HG03159 (cell line): Measurements from ENCODE around the gene EHBP1L1.

Source experiments
- ATAC-seq: cut with Tn5 transposase; IDR thresholded peaks from one replicate; pipeline ENCODE4 v1.9.1; 2021; ENCODE audit warnings: mild to moderate bottlenecking, moderate library complexity; ENCODE audit not compliant: unreplicated experiment

Gene EHBP1L1

GRCh38 chr11:65575568-65576231 lies at the start of gene EHBP1L1:
Gene EHBP1L1 (plus strand): TSS chr11:65576053. CDS start chr11:65576303, 250 bp downstream.
- ATAC-seq = no peak

DNA sequence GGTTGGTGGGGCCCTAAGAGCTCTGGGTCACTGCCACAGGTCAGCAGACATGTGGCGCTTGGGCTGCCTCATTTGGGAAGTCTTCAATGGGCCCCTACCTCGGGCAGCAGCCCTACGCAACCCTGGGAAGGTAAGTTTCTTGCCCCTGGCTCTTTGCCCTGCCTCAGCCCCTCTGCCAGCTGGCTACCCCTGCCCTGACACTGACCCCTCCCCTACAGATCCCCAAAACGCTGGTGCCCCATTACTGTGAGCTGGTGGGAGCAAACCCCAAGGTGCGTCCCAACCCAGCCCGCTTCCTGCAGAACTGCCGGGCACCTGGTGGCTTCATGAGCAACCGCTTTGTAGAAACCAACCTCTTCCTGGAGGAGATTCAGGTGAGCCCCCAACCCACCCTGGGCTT lies 49.1 kb upstream of the EHBP1L1 start:
- ATAC-seq = no peak

DNA sequence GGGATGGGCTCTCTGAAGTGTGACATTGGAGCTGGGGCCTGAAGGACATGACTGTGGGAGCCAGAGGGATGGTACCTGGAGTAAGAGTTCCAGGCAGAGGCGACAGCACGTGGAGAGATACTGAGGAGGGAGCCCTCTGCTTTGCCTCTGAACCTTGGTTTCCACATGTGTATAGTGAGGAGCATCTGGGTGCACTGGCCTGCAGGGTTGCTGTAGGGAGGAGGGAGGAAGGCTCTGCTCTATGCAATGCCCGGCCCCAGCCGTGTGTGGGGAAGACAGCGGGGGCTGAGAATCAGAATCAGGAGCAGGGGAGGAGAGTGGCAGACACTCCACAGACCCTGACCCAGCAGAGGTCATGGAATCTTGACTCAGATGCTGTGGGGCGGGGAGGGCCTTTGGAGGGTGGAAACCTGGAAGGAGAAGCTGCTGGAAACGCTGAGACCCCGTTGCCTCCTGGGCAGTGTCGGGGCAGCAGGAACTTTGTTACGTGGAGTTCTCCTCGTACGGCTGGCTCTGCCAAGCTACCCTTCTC lies 47.0 kb upstream of the EHBP1L1 start:
- ATAC-seq = no peak

DNA sequence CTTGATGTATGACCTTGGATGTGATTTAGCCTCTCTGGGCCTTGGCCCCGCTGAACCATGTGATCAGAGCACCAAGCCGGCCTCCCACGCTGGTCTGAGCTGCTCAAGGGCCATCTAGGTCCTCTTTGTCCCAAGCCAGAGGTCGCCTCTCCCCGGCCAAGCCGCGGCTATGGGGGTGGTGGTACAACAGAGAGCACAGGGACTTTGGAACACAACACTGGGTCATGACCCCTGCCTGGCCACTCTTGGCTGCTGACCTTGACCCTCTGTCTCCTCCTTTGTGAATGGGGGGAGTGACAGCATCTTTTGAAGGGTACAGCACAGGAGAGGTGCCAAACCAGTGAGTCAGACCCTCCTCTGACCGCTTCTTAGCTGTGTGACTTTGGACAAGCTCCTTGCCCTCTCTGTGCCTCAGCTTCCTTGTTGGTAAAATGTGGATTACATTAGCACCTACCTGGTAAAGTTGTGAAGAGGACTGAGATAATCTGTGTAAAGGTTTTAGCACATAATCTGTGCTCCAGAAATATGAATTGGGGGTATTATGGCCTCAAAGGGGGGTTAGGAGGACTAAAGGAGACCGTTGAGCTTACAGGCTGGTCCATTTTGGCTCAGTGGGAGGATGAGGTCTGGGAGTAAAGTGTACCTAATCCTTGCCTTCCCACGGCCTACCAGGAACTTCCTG lies 46.2 kb upstream of the EHBP1L1 start:
- ATAC-seq = no peak

GRCh38 chr11:65530157-65530496 lies 45.7 kb upstream of the EHBP1L1 start:
- no peak for ATAC-seq

- no peak for ATAC-seq
Observed at GRCh38 chr11:65532388-65533064, 43.3 kb upstream of the EHBP1L1 start.

GRCh38 chr11:65535102-65535501 lies 40.8 kb upstream of the EHBP1L1 start:
- ATAC-seq = no peak

GRCh38 chr11:65536412-65537295 lies 39.2 kb upstream of the EHBP1L1 start:
- no peak for ATAC-seq

GRCh38 chr11:65537296-65537597 lies 38.6 kb upstream of the EHBP1L1 start:
- no peak for ATAC-seq

GRCh38 chr11:65537620-65538231 lies 38.1 kb upstream of the EHBP1L1 start:
- ATAC-seq = no peak

GRCh38 chr11:65538232-65538914 lies 37.5 kb upstream of the EHBP1L1 start:
- ATAC-seq = no peak

DNA sequence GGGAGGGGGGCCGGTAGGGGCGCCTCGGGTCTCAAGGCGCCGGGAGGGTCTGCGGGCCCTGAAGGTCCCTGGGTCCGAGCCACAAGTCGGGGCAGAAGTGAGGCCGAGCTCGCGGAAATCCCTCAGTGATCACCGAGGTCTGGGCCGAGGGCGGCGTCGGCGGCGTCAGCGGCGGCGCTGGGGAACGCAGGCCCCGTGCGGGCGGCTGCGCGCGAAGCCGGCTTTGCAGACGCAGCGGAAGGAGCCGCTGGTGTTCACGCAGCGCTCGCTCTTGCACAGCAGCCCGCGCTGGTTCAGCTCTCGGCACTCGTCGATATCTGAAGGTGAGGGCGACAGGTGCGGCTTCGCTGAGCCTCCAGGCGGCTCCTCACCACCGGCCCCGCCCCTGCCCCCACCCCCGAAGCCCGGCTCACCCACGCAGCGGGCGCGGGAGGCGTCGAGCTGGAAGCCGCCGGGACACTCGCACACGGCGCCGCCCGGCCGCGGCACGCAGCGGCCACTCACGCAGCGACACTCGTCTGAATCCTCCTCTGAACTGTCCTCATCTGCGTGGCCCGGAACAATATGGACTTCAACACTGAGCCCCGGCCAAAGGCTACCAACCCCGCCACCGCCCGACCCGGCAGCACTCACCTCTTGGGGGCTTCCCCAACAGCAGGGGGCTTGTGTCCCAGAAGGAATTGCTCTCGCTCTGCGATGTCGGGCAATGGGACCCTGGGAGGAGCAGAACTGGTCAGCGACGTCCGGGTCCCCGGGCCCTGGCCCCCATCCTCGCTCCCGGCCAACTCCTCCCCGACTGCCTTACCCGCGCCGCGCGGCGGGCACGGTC lies 36.7 kb upstream of the EHBP1L1 start:
- no peak for ATAC-seq

DNA sequence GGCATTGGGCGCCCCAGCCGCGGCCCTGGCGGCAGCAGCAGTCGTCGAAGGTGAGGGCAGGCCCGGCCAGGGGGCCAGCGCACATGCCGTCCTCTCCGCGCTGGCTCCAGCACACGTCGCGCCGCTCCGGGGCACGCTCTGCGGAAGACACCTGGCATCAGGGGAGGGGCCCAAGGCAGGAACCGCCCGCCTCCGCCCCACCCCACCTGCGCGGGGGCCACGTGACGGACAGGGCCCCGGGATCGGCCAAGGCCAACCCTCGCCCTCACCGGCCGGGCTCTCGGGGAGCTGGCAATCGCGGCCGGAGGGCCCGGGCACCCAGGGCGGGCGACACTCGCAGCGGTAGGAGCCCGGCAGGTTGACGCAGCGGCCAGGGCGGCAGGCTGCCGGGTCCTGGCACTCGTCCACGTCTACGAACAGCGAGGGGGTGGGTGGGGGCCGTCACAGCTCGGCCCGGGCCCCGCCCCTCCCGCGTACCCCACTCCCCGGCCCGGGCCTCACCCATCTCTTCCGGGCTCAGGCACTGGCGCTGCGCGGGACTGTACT lies 36.0 kb upstream of the EHBP1L1 start:
- ATAC-seq = peak; percentile 52

DNA sequence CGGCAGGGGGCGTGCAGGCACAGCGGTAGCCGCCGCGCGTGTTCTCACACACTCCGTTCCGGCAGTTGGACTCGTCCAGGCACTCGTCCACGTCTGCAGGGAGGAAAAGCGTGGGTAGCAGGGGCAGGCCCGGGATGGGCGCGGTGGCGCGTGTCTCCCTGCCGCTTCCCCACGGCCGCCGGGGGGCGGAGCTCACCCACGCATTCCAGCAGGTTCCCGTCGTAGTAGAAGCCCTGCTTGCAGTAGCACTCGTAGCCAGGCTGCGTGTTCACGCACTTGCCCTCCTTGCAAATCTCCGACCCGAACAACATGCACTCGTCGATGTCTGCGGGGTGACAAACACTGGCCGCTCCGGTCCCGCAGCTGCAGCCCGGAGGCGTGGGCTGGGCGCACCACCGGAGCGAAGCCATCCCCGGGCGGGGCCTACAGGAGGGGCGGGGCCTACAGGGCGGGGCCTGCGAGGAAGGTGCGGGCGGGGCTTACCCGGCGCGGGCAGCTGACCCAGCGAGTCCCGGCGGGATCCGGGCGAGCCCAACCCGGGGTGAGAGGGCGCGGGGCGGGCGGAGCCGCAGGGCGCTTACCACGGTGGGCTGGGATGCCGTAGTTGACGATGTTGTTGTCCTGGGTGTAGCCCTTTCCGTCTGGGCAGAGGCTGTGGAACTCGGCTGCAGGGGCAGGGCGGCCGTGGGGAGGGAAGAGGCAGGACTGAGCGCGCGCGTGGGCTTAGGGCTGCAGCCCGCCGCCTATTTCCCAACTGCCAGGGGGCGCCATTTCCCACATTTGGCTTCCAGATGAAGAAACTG lies 35.4 kb upstream of the EHBP1L1 start:
- ATAC-seq = peak; percentile 73

DNA sequence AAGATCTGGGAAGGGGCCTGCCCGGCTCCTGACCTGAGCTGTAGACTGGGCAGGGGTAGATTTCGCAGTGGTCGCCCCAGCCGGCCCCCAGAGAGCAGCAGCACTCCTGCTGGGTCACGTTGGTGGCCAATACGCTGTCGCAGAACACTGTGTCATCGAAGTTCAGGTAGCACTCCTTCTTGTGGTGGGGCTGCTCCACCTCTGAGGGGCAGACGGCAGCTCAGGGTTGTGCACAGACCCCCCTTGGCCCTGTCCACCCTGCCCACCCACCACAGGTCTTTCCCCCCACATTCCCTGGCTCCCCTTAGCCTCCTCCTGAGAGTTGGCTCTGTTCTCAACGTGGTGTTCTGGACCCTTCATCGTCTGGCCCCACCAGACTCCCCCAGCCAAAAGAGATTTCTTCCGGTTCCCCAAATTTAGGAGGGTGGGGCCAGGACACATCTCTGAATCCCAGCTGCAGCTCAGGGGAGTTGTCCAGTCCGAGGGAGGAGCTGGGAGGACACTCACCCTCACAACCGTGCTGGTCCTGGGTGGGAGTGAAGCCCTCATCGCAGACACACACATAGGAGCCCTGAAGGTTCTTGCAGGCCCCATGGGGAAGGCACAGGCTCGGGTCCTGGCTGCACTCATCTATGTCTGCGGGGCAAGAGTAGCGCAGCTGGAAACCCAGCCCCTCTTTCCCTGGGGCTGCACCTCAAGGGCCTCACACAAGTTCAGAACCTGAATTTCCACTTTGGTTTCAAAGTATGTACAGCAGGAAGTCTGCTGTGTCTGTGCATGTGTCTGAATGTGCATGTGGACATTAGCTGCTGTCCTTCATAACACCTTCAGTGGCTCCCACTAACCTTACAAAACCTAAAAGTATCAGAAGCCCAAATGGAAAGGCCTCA lies 34.5 kb upstream of the EHBP1L1 start:
- no peak for ATAC-seq

DNA sequence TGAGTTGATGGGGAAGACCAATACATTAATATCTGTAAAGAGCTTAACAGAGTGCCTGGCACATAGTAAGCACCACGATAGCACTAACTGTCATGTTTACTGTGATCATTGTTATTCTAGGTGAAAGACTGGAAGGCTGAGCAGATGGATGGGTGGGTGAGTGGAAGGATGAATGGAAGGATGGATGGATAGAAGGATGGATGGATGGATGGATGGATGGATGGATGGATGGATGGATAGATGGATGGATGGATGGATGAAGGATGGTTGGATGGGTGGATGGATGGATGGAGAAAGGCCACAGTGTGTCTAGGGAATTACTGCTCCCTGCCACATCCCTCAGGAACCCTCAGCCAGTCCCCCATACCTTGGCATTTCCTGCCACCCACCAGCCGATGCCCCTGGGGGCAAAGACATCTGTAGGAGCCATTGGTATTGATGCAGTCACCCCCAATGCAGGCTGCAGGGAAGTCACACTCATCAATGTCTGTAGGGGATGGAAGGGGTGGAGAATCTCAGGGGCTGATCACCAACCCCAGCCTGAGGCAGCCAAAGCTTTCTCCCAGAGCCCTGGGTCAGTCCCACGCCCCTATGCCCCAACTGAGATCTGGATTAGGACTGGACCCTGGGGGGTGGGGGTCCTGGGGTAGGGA lies 33.0 kb upstream of the EHBP1L1 start:
- ATAC-seq = no peak

GRCh38 chr11:65545853-65546216 lies 30.0 kb upstream of the EHBP1L1 start:
- no peak for ATAC-seq
